H9 (cell line): ENCODE data around the gene CLMP. TPM values are rescaled to one million over a fixed set of nuclear protein-coding genes. Genes with fewer than 3 reads are reported as not detected.

Experiments used
- DNase-seq: peaks from one replicate; pipeline ENCODE4 v3.0.0-alpha.2; 2017
- H2AFZ ChIP-seq: one replicate; pipeline ENCODE4 v1.6.1; 2013; ENCODE audit warnings: mild to moderate bottlenecking, low read length, control low read depth, moderate library complexity
- H2AK5ac ChIP-seq: 2 replicates; pipeline ENCODE4 v1.6.1; 2013; ENCODE audit warnings: low read length, control low read depth, mixed read lengths; ENCODE audit not compliant: insufficient read length
- H2BK120ac ChIP-seq: one replicate; pipeline ENCODE4 v1.6.1; 2013; ENCODE audit warnings: low read depth, mild to moderate bottlenecking, low read length, control low read depth, inconsistent platforms; ENCODE audit not compliant: poor library complexity, severe bottlenecking
- H2BK12ac ChIP-seq: 2 replicates; pipeline ENCODE4 v1.6.1; 2013; ENCODE audit warnings: low read length, control low read depth, mixed read lengths, low read depth; ENCODE audit not compliant: insufficient read length
- H2BK15ac ChIP-seq: 2 replicates; pipeline ENCODE4 v1.6.1; 2013; ENCODE audit warnings: low read depth, low read length, control low read depth
- H2BK20ac ChIP-seq: one replicate; pipeline ENCODE4 v1.6.1; 2013; ENCODE audit warnings: low read depth, mild to moderate bottlenecking, low read length, control low read depth, inconsistent platforms; ENCODE audit not compliant: poor library complexity, severe bottlenecking
- H2BK5ac ChIP-seq: 2 replicates; pipeline ENCODE4 v1.6.1; 2013; ENCODE audit warnings: low read length, control low read depth, mixed read lengths; ENCODE audit not compliant: insufficient read length
- H3K14ac ChIP-seq: 2 replicates; pipeline ENCODE4 v1.6.1; 2013; ENCODE audit warnings: low read length, control low read depth; ENCODE audit not compliant: insufficient read depth
- H3K18ac ChIP-seq: 2 replicates; pipeline ENCODE4 v1.6.1; 2013; ENCODE audit warnings: low read depth, mild to moderate bottlenecking, mixed read lengths, low read length, control low read depth; ENCODE audit not compliant: insufficient read length
- H3K23ac ChIP-seq: 2 replicates; pipeline ENCODE4 v1.6.1; 2013; ENCODE audit warnings: low read length, control low read depth, mixed read lengths, low read depth; ENCODE audit not compliant: insufficient read length
- H3K23me2 ChIP-seq: 2 replicates; pipeline ENCODE4 v1.6.1; 2013; ENCODE audit warnings: low read depth, mild to moderate bottlenecking, mixed read lengths, low read length, control low read depth; ENCODE audit not compliant: insufficient read length, poor library complexity, severe bottlenecking
- H3K27ac ChIP-seq: 2 replicates; pipeline ENCODE4 v1.5.1; 2013; ENCODE audit warnings: low read length, control low read depth, mixed read lengths, low read depth; ENCODE audit not compliant: insufficient read length
- H3K27me3 ChIP-seq: 2 replicates; pipeline ENCODE4 v1.6.1; 2013; ENCODE audit warnings: low read length, control low read depth, inconsistent platforms; ENCODE audit not compliant: insufficient read depth
- H3K4ac ChIP-seq: 2 replicates; pipeline ENCODE4 v1.6.1; 2013; ENCODE audit warnings: low read depth, mild to moderate bottlenecking, control low read depth, inconsistent platforms, low read length, moderate library complexity
- H3K4me1 ChIP-seq: 2 replicates; pipeline ENCODE4 v1.6.1; 2013; ENCODE audit warnings: low read length, control low read depth, inconsistent platforms; ENCODE audit not compliant: insufficient read depth
- H3K4me2 ChIP-seq: 2 replicates; pipeline ENCODE4 v1.6.1; 2013; ENCODE audit warnings: low read length, control low read depth, mixed read lengths; ENCODE audit not compliant: insufficient read length, insufficient read depth
- H3K56ac ChIP-seq: 2 replicates; pipeline ENCODE4 v1.6.1; 2013; ENCODE audit warnings: low read depth, mild to moderate bottlenecking, mixed read lengths, low read length, control low read depth; ENCODE audit not compliant: insufficient read length
- H3K79me1 ChIP-seq: 2 replicates; pipeline ENCODE4 v1.6.1; 2013; ENCODE audit warnings: low read depth, mild to moderate bottlenecking, moderate library complexity, low read length, control low read depth, inconsistent platforms; ENCODE audit not compliant: insufficient read depth, poor library complexity, severe bottlenecking
- H3K79me2 ChIP-seq: 2 replicates; pipeline ENCODE4 v1.6.1; 2013; ENCODE audit warnings: low read length, control low read depth, inconsistent platforms; ENCODE audit not compliant: insufficient read depth
- H3K9ac ChIP-seq: 2 replicates; pipeline ENCODE4 v1.6.1; 2013; ENCODE audit warnings: low read length, control low read depth, mixed read lengths; ENCODE audit not compliant: insufficient read length; ENCODE audit errors: extremely low read depth
- H3K9me3 ChIP-seq: one replicate; pipeline ENCODE4 v1.6.1; 2013; ENCODE audit warnings: low read depth, low read length, inconsistent platforms; ENCODE audit not compliant: control insufficient read depth
- H3T11ph ChIP-seq: one replicate; pipeline ENCODE4 v1.6.1; 2013; ENCODE audit warnings: mild to moderate bottlenecking, low read length, control low read depth, inconsistent platforms
- H4K20me1 ChIP-seq: one replicate; pipeline ENCODE4 v1.6.1; 2013; ENCODE audit not compliant: control insufficient read depth, insufficient read length, insufficient read depth
- H4K5ac ChIP-seq: 2 replicates; pipeline ENCODE4 v1.6.1; 2013; ENCODE audit warnings: low read depth, mild to moderate bottlenecking, mixed read lengths, low read length, control low read depth; ENCODE audit not compliant: insufficient read length
- H4K8ac ChIP-seq: replicated peaks from 2 replicates; pipeline ENCODE4 v1.6.1; 2013; ENCODE audit warnings: low read length, control low read depth, mixed read lengths, low read depth; ENCODE audit not compliant: insufficient read length
- H4K91ac ChIP-seq: 2 replicates; pipeline ENCODE4 v1.6.1; 2013; ENCODE audit warnings: low read depth, mild to moderate bottlenecking, moderate library complexity, mixed read lengths, low read length, control low read depth; ENCODE audit not compliant: insufficient read length
- H3K27ac Mint-ChIP-seq, 3 experiments: 2 replicates in 2 of 3; 3 replicates in 1 of 3; pipeline ENCODE4 v1.8.0; 2020 to 2021; ENCODE audit warnings: mixed read lengths in 3 of 3, mild to moderate bottlenecking in 1 of 3, moderate library complexity in 1 of 3
- H3K27me3 Mint-ChIP-seq: 2 replicates; pipeline ENCODE4 v1.8.0; 2021; ENCODE audit warnings: low read depth, mild to moderate bottlenecking, moderate library complexity, mixed read lengths
- H3K36me3 Mint-ChIP-seq, 3 experiments: 2 replicates in 2 of 3; 3 replicates in 1 of 3; pipeline ENCODE4 v1.8.0; 2020 to 2021; ENCODE audit warnings: low read depth in 3 of 3, mixed read lengths in 3 of 3; ENCODE audit not compliant: insufficient read depth in 1 of 3
- H3K4me1 Mint-ChIP-seq, 2 experiments: 2 replicates each; pipeline ENCODE4 v1.8.0; 2020; ENCODE audit warnings: mixed read lengths in 2 of 2
- H3K4me3 Mint-ChIP-seq, 2 experiments: 2 replicates in 1 of 2; 3 replicates in 1 of 2; pipeline ENCODE4 v1.8.0; 2020 to 2021; ENCODE audit warnings: mild to moderate bottlenecking in 2 of 2, mixed read lengths in 2 of 2, moderate library complexity in 1 of 2
- H3K9me3 Mint-ChIP-seq, 2 experiments: 2 replicates in 1 of 2; 3 replicates in 1 of 2; pipeline ENCODE4 v1.8.0; 2020; ENCODE audit warnings: mild to moderate bottlenecking in 2 of 2, mixed read lengths in 2 of 2, moderate library complexity in 1 of 2
- WGBS: extraction: QIAGEN DNeasy Blood & Tissue Kit; methylation state at CpG from one replicate; pipeline ENCODE4 v1.1.7; 2013; ENCODE audit warnings: missing lambda C conversion rate, low lambda C conversion rate, mixed read lengths; ENCODE audit not compliant: insufficient read length; ENCODE audit errors: extremely low coverage; 5-methylcytosine and 5-hydroxymethylcytosine counted together
- total RNA-seq: library from RNA; stranded (reverse); gene quantifications from 2 replicates; pipeline ENCODE4 v1.2.1, GENCODE V29; 2021
- TF ChIP-seq, protein P1 (sequence below): fragments of 200-600 bp; sonication (generic); conservative IDR thresholded peaks from 3 replicates; pipeline ENCODE4 v1.8.0; 2021; ENCODE audit warnings: antibody characterized with exemption, mild to moderate bottlenecking

CLMP gene
- total RNA-seq, 1 experiment from 2014 or later, result 13.8 TPM

DNA sequence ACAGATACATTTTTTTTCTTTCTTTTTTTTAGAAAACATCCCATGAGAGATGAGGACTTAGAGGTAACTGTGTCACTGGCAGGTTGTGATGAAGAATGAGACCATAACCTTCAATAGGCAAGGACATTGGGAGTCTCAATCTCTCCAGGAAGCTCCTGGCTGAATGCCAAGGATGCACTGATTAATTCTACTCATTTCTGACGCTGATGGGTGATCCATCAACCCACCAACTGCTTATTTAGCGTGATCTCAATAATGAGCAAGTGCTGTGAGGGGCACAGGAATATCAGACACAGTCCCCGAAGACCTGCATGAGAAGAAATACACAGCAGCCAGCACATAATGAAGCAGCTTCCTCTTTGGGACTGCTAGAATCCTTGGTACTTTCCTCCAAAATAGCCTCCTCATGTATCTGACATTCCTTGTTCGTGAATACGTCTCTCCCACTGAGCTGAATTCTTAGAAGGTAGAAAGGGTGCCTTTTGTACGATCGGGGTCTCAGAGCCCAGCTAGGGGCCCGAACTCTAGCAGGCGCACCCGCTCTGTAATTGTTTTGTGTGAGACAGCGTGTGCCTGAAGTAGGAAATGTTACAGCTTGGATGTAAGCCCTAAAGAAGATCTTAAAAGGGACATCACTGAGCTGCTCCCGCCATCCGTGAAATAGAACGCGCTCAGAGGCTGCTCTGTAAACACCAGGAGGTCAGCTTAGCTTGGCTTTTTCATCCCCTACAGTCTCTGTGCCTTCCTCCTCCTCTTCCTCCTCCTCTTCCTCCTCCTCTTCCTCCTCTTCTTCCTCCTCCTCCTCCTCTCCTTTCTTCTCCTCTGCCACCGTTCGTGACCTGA, 7.2 kb downstream of the CLMP start:
- peak overlapping the region; percentile 16 to 75; a peak in 4 of 5 replicates for H3K4me3 Mint-ChIP-seq
- Histone ChIP-seq H2BK12ac (no peak overlapping the region), H3K27me3 (no peaks in the 10 kb centered on the region), H2AK5ac (no peak overlapping the region), H2BK20ac (no peak overlapping the region), H2BK120ac (no peak overlapping the region), H4K20me1 (no peaks in the 10 kb centered on the region), H3K4me1 (peaks cover 19% of the 10 kb centered on the region), H3K4me2 (peak overlapping the region; percentile 4), H3K27ac (no peak overlapping the region), H3K79me1 (no peaks in the 10 kb centered on the region), H3K79me2 (peaks cover 1% of the 10 kb centered on the region; the same call in 1 of the 2 replicates), H3K23ac (no peak overlapping the region), H2AFZ (no peak overlapping the region), H3K56ac (no peak overlapping the region), H3K14ac (peak overlapping the region; percentile 2; the same call in 1 of the 2 replicates), H3K23me2 (no peaks in the 10 kb centered on the region), H4K5ac (no peak overlapping the region), H3K9ac (no peak overlapping the region), H3K9me3 (no peaks in the 10 kb centered on the region), H2BK15ac (no peak overlapping the region), H4K8ac (no peak overlapping the region), H4K91ac (no peak overlapping the region), H3K18ac (peak overlapping the region; percentile 11), H3T11ph (no peak overlapping the region), H2BK5ac (no peak overlapping the region), H3K4ac (no peak overlapping the region)
- peaks cover 3% of the 10 kb centered on the region for H3K27me3 Mint-ChIP-seq
- DNase-seq, result no peak
- peak overlapping the region; percentile 62 to 92 (median 81) for H3K27ac Mint-ChIP-seq
- no peaks in the 10 kb centered on the region for H3K9me3 Mint-ChIP-seq
- peaks cover 59 to 61% of the 10 kb centered on the region in 2 experiments for H3K4me1 Mint-ChIP-seq
- peaks cover 6 to 19% (median 11%) of the 10 kb centered on the region in 3 experiments; a peak in 6 of 7 replicates for H3K36me3 Mint-ChIP-seq
- TF ChIP-seq, protein P1, sequence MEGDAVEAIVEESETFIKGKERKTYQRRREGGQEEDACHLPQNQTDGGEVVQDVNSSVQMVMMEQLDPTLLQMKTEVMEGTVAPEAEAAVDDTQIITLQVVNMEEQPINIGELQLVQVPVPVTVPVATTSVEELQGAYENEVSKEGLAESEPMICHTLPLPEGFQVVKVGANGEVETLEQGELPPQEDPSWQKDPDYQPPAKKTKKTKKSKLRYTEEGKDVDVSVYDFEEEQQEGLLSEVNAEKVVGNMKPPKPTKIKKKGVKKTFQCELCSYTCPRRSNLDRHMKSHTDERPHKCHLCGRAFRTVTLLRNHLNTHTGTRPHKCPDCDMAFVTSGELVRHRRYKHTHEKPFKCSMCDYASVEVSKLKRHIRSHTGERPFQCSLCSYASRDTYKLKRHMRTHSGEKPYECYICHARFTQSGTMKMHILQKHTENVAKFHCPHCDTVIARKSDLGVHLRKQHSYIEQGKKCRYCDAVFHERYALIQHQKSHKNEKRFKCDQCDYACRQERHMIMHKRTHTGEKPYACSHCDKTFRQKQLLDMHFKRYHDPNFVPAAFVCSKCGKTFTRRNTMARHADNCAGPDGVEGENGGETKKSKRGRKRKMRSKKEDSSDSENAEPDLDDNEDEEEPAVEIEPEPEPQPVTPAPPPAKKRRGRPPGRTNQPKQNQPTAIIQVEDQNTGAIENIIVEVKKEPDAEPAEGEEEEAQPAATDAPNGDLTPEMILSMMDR, result no peak
- WGBS, result no CpG with 5 or more reads among the region's 17 CpGs
